AG04449 (cell line): ENCODE measurements around the gene DDX24.

Experiments
- CTCF ChIA-PET: fragments of 350-600 bp; formaldehyde crosslinking; extraction: SDS; loops from one replicate; lab custom pipeline; 2021; ENCODE audit warnings: antibody characterized with exemption; lab: Yijun Ruan, JAX
- POLR2A ChIA-PET: fragments of 400-600, 350-600 bp; formaldehyde crosslinking; extraction: SDS; loops from one replicate; lab custom pipeline; 2020; ENCODE audit warnings: antibody characterized with exemption, inconsistent platforms; lab: Yijun Ruan, JAX
- DNase-seq: peaks from one replicate; pipeline ENCODE4 v3.0.0-alpha.2; 2010; ENCODE audit warnings: low read depth, low spot score
- H3K4me3 ChIP-seq: 2 replicates; pipeline ENCODE4 v1.5.1; 2011; ENCODE audit warnings: low read depth, mild to moderate bottlenecking, control low read depth, low read length
- CTCF ChIP-seq: IDR thresholded peaks from one replicate; pipeline ENCODE4 v1.5.1; 2011; ENCODE audit warnings: mild to moderate bottlenecking, moderate library complexity, low read length, control low read depth, inconsistent platforms; ENCODE audit not compliant: insufficient read depth; ENCODE audit errors: missing control alignments

The DDX24 gene

GRCh38 chr14:94018308-94018707, 62.7 kb downstream of the DDX24 start:
- ChIA-PET POLR2A (no interaction called here), CTCF (interaction anchor here (1.6 to 13.1 kb wide), 3 partner anchors 13 to 79 kb away, joined by 6 to 135 read pairs (median 13); no protein-coding TSS in a partner anchor)
- H3K4me3 ChIP-seq = no peak overlapping the region
- no peak for DNase-seq
- no peak for TF ChIP-seq CTCF

- no peak for TF ChIP-seq CTCF
- H3K4me3 ChIP-seq = no peak overlapping the region
- CTCF ChIA-PET = interaction anchor here (1.1 to 13.1 kb wide), 5 partner anchors 11 to 120 kb away, joined by 3 to 135 read pairs (median 5); no protein-coding TSS in a partner anchor
- DNase-seq = no peak
- POLR2A ChIA-PET = no interaction called here
Measured at GRCh38 chr14:94016446-94016976, 64.5 kb downstream of the DDX24 start.

- H3K4me3 ChIP-seq = no peak overlapping the region
- no peak for DNase-seq
- no peak for TF ChIP-seq CTCF
- CTCF ChIA-PET = interaction anchor here (1.8 to 3.3 kb wide), 2 partner anchors 11 to 121 kb away, joined by 5 to 13 read pairs; no protein-coding TSS in a partner anchor
- POLR2A ChIA-PET = no interaction called here
Measured at GRCh38 chr14:94015223-94015622, 65.8 kb downstream of the DDX24 start.

- ChIA-PET POLR2A (no interaction called here), CTCF (interaction anchor here (1.5 to 3.3 kb wide), 3 partner anchors 10 to 122 kb away, joined by 4 to 13 read pairs (median 5); no protein-coding TSS in a partner anchor)
- DNase-seq = no peak
- no peak for TF ChIP-seq CTCF
- no peak overlapping the region for H3K4me3 ChIP-seq
Measured at GRCh38 chr14:94014382-94014781, 66.6 kb downstream of the DDX24 start.

- CTCF ChIA-PET = interaction anchor here (0.9 to 6.9 kb wide), 9 partner anchors 9 to 125 kb away, joined by 3 to 48 read pairs (median 5); no protein-coding TSS in a partner anchor
- no peak overlapping the region for H3K4me3 ChIP-seq
- DNase-seq = no peak
- POLR2A ChIA-PET = interaction anchor here (0.8 kb wide), 1 partner anchor 27 kb away, joined by 4 read pairs; no protein-coding TSS in a partner anchor
- TF ChIP-seq CTCF = no peak
Measured at GRCh38 chr14:94011795-94012194, 69.2 kb downstream of the DDX24 start.

- no peak overlapping the region for H3K4me3 ChIP-seq
- no peak for TF ChIP-seq CTCF
- no peak for DNase-seq
- ChIA-PET CTCF (interaction anchor here (0.9 to 6.9 kb wide), 8 partner anchors 8 to 126 kb away, joined by 3 to 48 read pairs (median 6); no protein-coding TSS in a partner anchor), POLR2A (no interaction called here)
Measured at GRCh38 chr14:94010625-94011024, 70.4 kb downstream of the DDX24 start.
